Upper lobe of left lung (tissue), 4 donors: ENCODE measurements around the gene DIP2C.
"Not testable (repeated sequence)": the region's sequence is repeated elsewhere in the genome, so short reads cannot be mapped to it uniquely, and the experiment has no call there.

Experiments
- EP300 ChIP-seq, 4 donors: sonication (generic); formaldehyde crosslinking; IDR thresholded peaks; one replicate each; pipeline ENCODE4 v1.5.1; 2017; ENCODE audit warnings: antibody characterized with exemption in 4 of 4, control low read depth in 2 of 4
- POLR2A ChIP-seq, 4 donors: fragments of 450-650 bp; IDR thresholded peaks; one replicate each; pipeline ENCODE4 v1.5.1; 2016 to 2017; ENCODE audit warnings: antibody characterized with exemption in 4 of 4, mild to moderate bottlenecking in 2 of 4
- POLR2AphosphoS5 ChIP-seq, 2 donors: sonication (generic); formaldehyde crosslinking; IDR thresholded peaks; one replicate each; pipeline ENCODE4 v1.5.1; 2017; ENCODE audit warnings: antibody characterized with exemption in 2 of 2

- TF ChIP-seq POLR2AphosphoS5, EP300, POLR2A (IDR thresholded peaks at IDR 0.05): not testable (repeated sequence)
Measured at GRCh38 chr10:657816-658350, 31.6 kb downstream of the DIP2C start.
